Loucy (cell line): ENCODE measurements around the gene PEG3.

Source experiments
- CTCF ChIP-seq: fragments of 200-600 bp; sonication (generic); conservative IDR thresholded peaks from 2 replicates; pipeline ENCODE4 v1.5.1; 2014; ENCODE audit warnings: mild to moderate bottlenecking, antibody characterized with exemption, low read length
- EZH2phosphoT487 ChIP-seq: fragments of 200-600 bp; IDR thresholded peaks from 2 replicates; pipeline ENCODE4 v1.6.1; 2018; ENCODE audit warnings: antibody characterized with exemption, mild to moderate bottlenecking, moderate library complexity, borderline replicate concordance

- TF ChIP-seq CTCF (no peak), EZH2phosphoT487 (no peak)
Observed at GRCh38 chr19:56848166-56848565, 7.6 kb upstream of the PEG3 start.
